Tibial artery (tissue), 4 donors: ENCODE results near the gene SLC22A16.

Experiments
- DNase-seq, 2 donors: peaks; one replicate each; pipeline ENCODE4 v3.0.0-alpha.2; 2019
- H3K27ac ChIP-seq, 2 donors: fragments of 200-600 bp; sonication (generic) in 1 of 2; 1 replicate in 1 of 2; 2 replicates in 1 of 2; pipeline ENCODE4 v1.5.1; 2018 to 2019; ENCODE audit warnings: mild to moderate bottlenecking in 1 of 2
- H3K27me3 ChIP-seq, 2 donors: fragments of 200-600 bp; sonication (generic) in 1 of 2; one replicate each; pipeline versions ENCODE4 v1.5.1 to v1.6.0; 2016 to 2019
- H3K36me3 ChIP-seq, 3 donors: fragments of 200-600 bp; sonication (generic) in 2 of 3; one replicate each; pipeline ENCODE4 v1.5.1; 2016 to 2019; ENCODE audit warnings: mild to moderate bottlenecking in 2 of 3
- H3K4me1 ChIP-seq, 4 donors: fragments of 200-600 bp; sonication (generic) in 2 of 4; 1 replicate in 3 of 4; 2 replicates in 1 of 4; pipeline ENCODE4 v1.5.1; 2016 to 2019
- H3K4me3 ChIP-seq, 2 donors: fragments of 200-600 bp; sonication (generic) in 1 of 2; 1 replicate in 1 of 2; 2 replicates in 1 of 2; pipeline ENCODE4 v1.5.1; 2018 to 2019; ENCODE audit warnings: mild to moderate bottlenecking in 2 of 2
- H3K9me3 ChIP-seq, 3 donors: fragments of 200-600 bp; sonication (generic) in 1 of 3; one replicate each; pipeline ENCODE4 v1.5.1; 2016 to 2019
- CTCF ChIP-seq, 2 experiments: fragments of 200-600 bp in 1 of 2; fragments of 450-650 bp in 1 of 2; IDR thresholded peaks; one replicate each; pipeline ENCODE4 v1.5.1; 2017 to 2019; ENCODE audit warnings: antibody characterized with exemption in 2 of 2, mild to moderate bottlenecking in 1 of 2, moderate library complexity in 1 of 2
- intact Hi-C: fragments of 100-400 bp; cut with DNase I; formaldehyde crosslinking; loops from one replicate; pipeline ENCODE4 v1.15.0; 2023; ENCODE audit warnings: low total_unique reads

SLC22A16 gene

GRCh38 chr6:110481081-110481480, 4.7 kb upstream of the SLC22A16 start:
- no peak for TF ChIP-seq CTCF (IDR thresholded peaks at IDR 0.05)
- Histone ChIP-seq H3K27me3 (peaks cover 0 to 11% of the 10 kb centered on the region in 2 donors), H3K9me3 (no peaks in the 10 kb centered on the region), H3K4me1 (peaks cover 0 to 8% (median 5%) of the 10 kb centered on the region in 4 donors), H3K36me3 (no peaks in the 10 kb centered on the region), H3K27ac (no peak overlapping the region), H3K4me3 (no peak overlapping the region)
- intact Hi-C loops, result no loop called here
- DNase-seq, result no peak

- Histone ChIP-seq H3K27ac (no peak overlapping the region), H3K27me3 (peaks cover 0 to 30% of the 10 kb centered on the region in 2 donors), H3K4me3 (peak overlapping the region in 1 of 2 donors; percentile 49), H3K4me1 (peaks cover 0 to 10% (median 7%) of the 10 kb centered on the region in 4 donors), H3K9me3 (no peaks in the 10 kb centered on the region), H3K36me3 (no peaks in the 10 kb centered on the region)
- peak in 1 of 2 donors; percentile 53 for DNase-seq
- no peak for TF ChIP-seq CTCF (IDR thresholded peaks at IDR 0.05)
- intact Hi-C loops, result no loop called here
Observed at GRCh38 chr6:110475066-110475653, 1.3 kb downstream of the SLC22A16 start.

- TF ChIP-seq CTCF (IDR thresholded peaks at IDR 0.05), result no peak
- intact Hi-C loops, result no loop called here
- Histone ChIP-seq H3K27ac (no peak overlapping the region), H3K4me3 (no peak overlapping the region), H3K9me3 (no peaks in the 10 kb centered on the region), H3K4me1 (peaks cover 0 to 10% (median 7%) of the 10 kb centered on the region in 4 donors), H3K27me3 (peaks cover 0 to 30% of the 10 kb centered on the region in 2 donors), H3K36me3 (no peaks in the 10 kb centered on the region)
- DNase-seq, result no peak
Observed at GRCh38 chr6:110474500-110474899, 1.9 kb downstream of the SLC22A16 start.

GRCh38 chr6:110472739-110473138, 3.7 kb downstream of the SLC22A16 start:
- H3K4me3 ChIP-seq, result no peak overlapping the region
- H3K27me3 ChIP-seq, result peaks cover 0 to 30% of the 10 kb centered on the region in 2 donors
- H3K27ac ChIP-seq, result no peak overlapping the region
- TF ChIP-seq CTCF (IDR thresholded peaks at IDR 0.05), result no peak
- intact Hi-C loops, result no loop called here
- no peak for DNase-seq
- H3K9me3 ChIP-seq, result no peaks in the 10 kb centered on the region
- no peaks in the 10 kb centered on the region for H3K36me3 ChIP-seq
- H3K4me1 ChIP-seq, result peaks cover 0 to 10% (median 7%) of the 10 kb centered on the region in 4 donors

- Histone ChIP-seq H3K4me1 (peaks cover 0 to 10% (median 6%) of the 10 kb centered on the region in 4 donors), H3K27ac (no peak overlapping the region), H3K9me3 (no peaks in the 10 kb centered on the region), H3K36me3 (no peaks in the 10 kb centered on the region), H3K27me3 (peaks cover 0 to 27% of the 10 kb centered on the region in 2 donors), H3K4me3 (no peak overlapping the region)
- no peak for DNase-seq
- intact Hi-C loops, result no loop called here
- TF ChIP-seq CTCF (IDR thresholded peaks at IDR 0.05), result no peak
Observed at GRCh38 chr6:110471726-110472365, 4.6 kb downstream of the SLC22A16 start.
